H1 (cell line): ENCODE measurements around the gene SLC12A6. TPM values are rescaled to one million over a fixed set of nuclear protein-coding genes. Genes with fewer than 3 reads are reported as not detected.

ENCODE experiments used
- CTCF ChIA-PET: fragments of 300-600 bp; sonication (Branson Sonifier 250); formaldehyde crosslinking; loops from one replicate; lab custom pipeline; 2021; ENCODE audit not compliant: partially characterized antibody; lab: Charles Lee
- POLR2A ChIA-PET: fragments of 300-600 bp; sonication (Branson Sonifier 250); formaldehyde crosslinking; loops from one replicate; lab custom pipeline; 2021; ENCODE audit warnings: inconsistent platforms; ENCODE audit not compliant: partially characterized antibody; lab: Charles Lee
- DNase-seq, 2 experiments: peaks; one replicate each; pipeline versions ENCODE4 v3.0.0 to v3.0.0-alpha.2; 2010 to 2022; ENCODE audit warnings: low spot score in 2 of 2, low read depth in 1 of 2, mixed read lengths in 1 of 2
- FAIRE-seq: peaks from 2 replicates; lab custom pipeline; 2011; peaks lifted over from hg19 to GRCh38; lab: Jason Lieb, UNC
- H2AFZ ChIP-seq: 2 replicates; pipeline ENCODE4 v1.8.1; 2012; ENCODE audit warnings: low read length, inconsistent platforms
- H2AK5ac ChIP-seq: 2 replicates; pipeline ENCODE4 v1.6.1; 2013; ENCODE audit warnings: low read depth, low read length
- H2BK120ac ChIP-seq: replicated peaks from 2 replicates; pipeline ENCODE3; 2013; ENCODE audit warnings: low read depth, low read length, inconsistent platforms
- H2BK12ac ChIP-seq: 2 replicates; pipeline ENCODE4 v1.6.1; 2013; ENCODE audit warnings: low read depth, low read length
- H2BK15ac ChIP-seq: 2 replicates; pipeline ENCODE4 v1.6.1; 2013; ENCODE audit warnings: low read length
- H2BK20ac ChIP-seq: 2 replicates; pipeline ENCODE4 v1.6.1; 2013; ENCODE audit warnings: low read length
- H2BK5ac ChIP-seq: 2 replicates; pipeline ENCODE4 v1.6.1; 2013; ENCODE audit warnings: low read depth, low read length
- H3K14ac ChIP-seq: 2 replicates; pipeline ENCODE4 v1.6.1; 2013; ENCODE audit warnings: inconsistent platforms; ENCODE audit not compliant: insufficient read length
- H3K18ac ChIP-seq: 2 replicates; pipeline ENCODE4 v1.6.1; 2013; ENCODE audit warnings: low read length; ENCODE audit errors: extremely low read depth
- H3K23ac ChIP-seq: 2 replicates; pipeline ENCODE4 v1.6.1; 2013; ENCODE audit warnings: inconsistent platforms; ENCODE audit not compliant: insufficient read length
- H3K23me2 ChIP-seq: 2 replicates; pipeline ENCODE4 v1.6.1; 2013; ENCODE audit warnings: low read depth, low read length
- H3K27ac ChIP-seq: 2 replicates; pipeline ENCODE4 v1.6.1; 2011; ENCODE audit warnings: low read depth, low read length, inconsistent platforms
- H3K27me3 ChIP-seq, 4 experiments: replicated peaks in 1 of 4; 1 replicate in 1 of 4; 2 replicates in 3 of 4; pipeline versions ENCODE4 v1.6.1 to v1.8.1; 2011 to 2013; ENCODE audit warnings: low read length in 3 of 4, mild to moderate bottlenecking in 3 of 4, inconsistent platforms in 2 of 4, mixed read lengths in 2 of 4, moderate library complexity in 1 of 4; ENCODE audit not compliant: control insufficient read depth in 3 of 4, insufficient read depth in 3 of 4; ENCODE audit errors: extremely low read depth in 1 of 4
- H3K36me3 ChIP-seq, 4 experiments: 2 replicates each; pipeline versions ENCODE4 v1.6.1 to v1.8.1; 2011 to 2013; ENCODE audit warnings: mild to moderate bottlenecking in 4 of 4, low read length in 3 of 4, moderate library complexity in 2 of 4, control low read depth in 1 of 4, inconsistent platforms in 1 of 4; ENCODE audit not compliant: insufficient read depth in 4 of 4, control insufficient read depth in 2 of 4
- H3K4ac ChIP-seq: replicated peaks from 2 replicates; pipeline ENCODE3; 2013; ENCODE audit warnings: low read length, low read depth, mixed read lengths, inconsistent platforms; ENCODE audit not compliant: insufficient read length
- H3K4me1 ChIP-seq, 4 experiments: replicated peaks in 1 of 4; 1 replicate in 1 of 4; 2 replicates in 3 of 4; pipeline versions ENCODE4 v1.6.1 to v1.8.1; 2011 to 2013; ENCODE audit warnings: low read length in 3 of 4, inconsistent platforms in 2 of 4, mixed read lengths in 1 of 4; ENCODE audit not compliant: insufficient read depth in 4 of 4, control insufficient read depth in 3 of 4
- H3K4me2 ChIP-seq, 2 experiments: 2 replicates each; pipeline versions ENCODE4 v1.6.1 to v1.8.1; 2011 to 2013; ENCODE audit warnings: low read depth in 2 of 2, low read length in 2 of 2, control low read depth in 1 of 2, inconsistent platforms in 1 of 2, mild to moderate bottlenecking in 1 of 2; ENCODE audit not compliant: insufficient read depth in 1 of 2
- H3K4me3 ChIP-seq, 4 experiments: fragments of 200-600, 300-600 bp in 1 of 4; sonication (generic), shearing (Covaris generic), sonication (Bioruptor Twin) in 1 of 4; 2 replicates each; pipeline versions ENCODE4 v1.5.1 to v1.8.1; 2011 to 2016; ENCODE audit warnings: low read length in 4 of 4, low read depth in 3 of 4, control low read depth in 2 of 4, inconsistent platforms in 2 of 4, mild to moderate bottlenecking in 2 of 4, mixed read lengths in 1 of 4, moderate library complexity in 1 of 4; ENCODE audit not compliant: insufficient read depth in 2 of 4; ENCODE audit errors: extremely low read depth in 1 of 4
- H3K56ac ChIP-seq: replicated peaks from 2 replicates; pipeline ENCODE3; 2013; ENCODE audit warnings: low read depth, mild to moderate bottlenecking, mixed read lengths, low read length, inconsistent platforms; ENCODE audit not compliant: insufficient read length
- H3K79me1 ChIP-seq: 2 replicates; pipeline ENCODE4 v1.6.1; 2013; ENCODE audit warnings: low read depth, low read length, control low read depth
- H3K79me2 ChIP-seq, 2 experiments: 2 replicates each; pipeline versions ENCODE4 v1.6.1 to v1.8.1; 2012 to 2013; ENCODE audit warnings: low read length in 2 of 2, mild to moderate bottlenecking in 2 of 2, inconsistent platforms in 1 of 2; ENCODE audit not compliant: insufficient read depth in 2 of 2, control insufficient read depth in 1 of 2
- H3K9ac ChIP-seq, 4 experiments: replicated peaks in 1 of 4; 1 replicate in 1 of 4; 2 replicates in 3 of 4; pipeline versions ENCODE4 v1.6.1 to v1.8.1; 2011 to 2013; ENCODE audit warnings: low read depth in 3 of 4, low read length in 3 of 4, control low read depth in 2 of 4, mild to moderate bottlenecking in 2 of 4, moderate library complexity in 2 of 4, inconsistent platforms in 1 of 4; ENCODE audit errors: extremely low read depth in 1 of 4
- H3K9me3 ChIP-seq, 2 experiments: 2 replicates each; pipeline versions ENCODE4 v1.6.1 to v1.8.1; 2012 to 2013; ENCODE audit warnings: mild to moderate bottlenecking in 2 of 2, moderate library complexity in 2 of 2, control low read depth in 1 of 2, inconsistent platforms in 1 of 2, low read depth in 1 of 2, low read length in 1 of 2, mixed read lengths in 1 of 2; ENCODE audit not compliant: insufficient read depth in 2 of 2
- H4K20me1 ChIP-seq, 2 experiments: replicated peaks in 1 of 2; 2 replicates each; pipeline versions ENCODE3 to v1.8.1; 2011 to 2013; ENCODE audit warnings: inconsistent platforms in 2 of 2, low read length in 2 of 2, mild to moderate bottlenecking in 1 of 2; ENCODE audit not compliant: insufficient read depth in 2 of 2, control insufficient read depth in 1 of 2
- H4K5ac ChIP-seq: 2 replicates; pipeline ENCODE4 v1.6.1; 2013; ENCODE audit warnings: low read length, low read depth, mixed read lengths, inconsistent platforms; ENCODE audit not compliant: insufficient read length
- H4K8ac ChIP-seq: 2 replicates; pipeline ENCODE4 v1.8.0; 2013; ENCODE audit warnings: mild to moderate bottlenecking, moderate library complexity, low read length, inconsistent platforms; ENCODE audit not compliant: insufficient read depth; ENCODE audit errors: extremely low read depth
- H4K91ac ChIP-seq: replicated peaks from 2 replicates; pipeline ENCODE3; 2013; ENCODE audit warnings: low read length, mixed read lengths, inconsistent platforms; ENCODE audit not compliant: insufficient read length
- YY1 ChIP-seq: IDR thresholded peaks from 2 replicates; pipeline ENCODE4 v1.6.1; 2011; ENCODE audit warnings: low read depth, mild to moderate bottlenecking, low read length
- ZNF274 ChIP-seq: IDR thresholded peaks from 2 replicates; pipeline ENCODE4 v1.7.0; 2012; ENCODE audit warnings: low read length, borderline replicate concordance; ENCODE audit errors: extremely low read depth
- WGBS, 2 experiments: shearing (Covaris generic) in 1 of 2; methylation state at CpG; one replicate each; pipeline versions ENCODE4 v1.1.6 to v1.1.7; 2013 to 2015; ENCODE audit warnings: low lambda C conversion rate in 2 of 2, mixed read lengths in 2 of 2, inconsistent platforms in 1 of 2, low coverage in 1 of 2, missing lambda C conversion rate in 1 of 2; ENCODE audit not compliant: insufficient replicate concordance in 2 of 2, insufficient coverage in 1 of 2, insufficient read length in 1 of 2; ENCODE audit errors: extremely low coverage in 1 of 2, missing lambda C conversion rate in 1 of 2; 5-methylcytosine and 5-hydroxymethylcytosine counted together
- polyA plus RNA-seq, 7 experiments: library from polyadenylated mRNA; depleted of rRNA in 3 of 7; stranded (reverse) in 5 of 7; unstranded in 2 of 7; fragments of >200 nt in 5 of 7; fragments of 200-250 nt in 2 of 7; gene quantifications; 1 replicate in 5 of 7; 2 replicates in 1 of 7; 4 replicates in 1 of 7; pipeline versions ENCODE4 v1.2.1 to v1.2.3, GENCODE V29; 2011 to 2013; ENCODE audit warnings: missing spikeins in 2 of 7, mixed read lengths in 2 of 7
- total RNA-seq: library from RNA; stranded (reverse); fragmentation: NEBNext Ultra II Directional; extraction: Animal tissue kit (Norgen Biotek cat#: 25700); gene quantifications from 2 replicates; pipeline ENCODE4 v1.2.1, GENCODE V29; 2021

Gene SLC12A6
- total and polyA plus RNA-seq, 2 of the 8 experiments (the other 6 are each of a cell fraction or from before 2014, with no cell fraction given) = 9.2 to 11.1 TPM

GRCh38 chr15:34271493-34271892 is 66.1 kb downstream of the SLC12A6 start:
- Histone ChIP-seq H3K18ac (no peak overlapping the region), H2BK20ac (no peak overlapping the region), H3K4me3 (no peak overlapping the region), H3K79me2 (no peaks in the 10 kb centered on the region), H3K4me1 (no peaks in the 10 kb centered on the region), H4K5ac (no peak overlapping the region), H4K8ac (no peak overlapping the region), H3K4me2 (no peak overlapping the region), H2BK12ac (no peak overlapping the region), H3K79me1 (no peaks in the 10 kb centered on the region), H3K23ac (no peak overlapping the region), H2BK120ac (no peak overlapping the region), H4K91ac (no peak overlapping the region), H3K9me3 (no peaks in the 10 kb centered on the region), H3K14ac (no peak overlapping the region), H3K23me2 (no peaks in the 10 kb centered on the region), H3K4ac (no peak overlapping the region), H4K20me1 (no peaks in the 10 kb centered on the region), H2AK5ac (no peak overlapping the region), H2AFZ (no peak overlapping the region), H2BK5ac (no peak overlapping the region), H2BK15ac (no peak overlapping the region), H3K36me3 (no peaks in the 10 kb centered on the region), H3K56ac (no peak overlapping the region), H3K27ac (no peak overlapping the region), H3K27me3 (no peaks in the 10 kb centered on the region), H3K9ac (no peak overlapping the region)
- WGBS, 2 experiments = 91% methylated on average over 3 of the region's 3 CpGs; no CpG with 5 or more reads in 1 of the 2 experiments
- no peak for DNase-seq
- ChIA-PET CTCF (no interaction called here), POLR2A (no interaction called here)
- TF ChIP-seq YY1 (no peak), ZNF274 (no peak)
- FAIRE-seq = no peak
